Fibroblast of villous mesenchyme (primary cell): Measurements from ENCODE around the gene MSANTD2. TPM values are rescaled to one million over a fixed set of nuclear protein-coding genes. Genes with fewer than 3 reads are reported as not detected.

Experiments
- DNase-seq: peaks from one replicate; pipeline ENCODE4 v3.0.0-alpha.2; 2010; ENCODE audit warnings: low read depth
- H3K4me3 ChIP-seq: 2 replicates; pipeline ENCODE4 v1.5.1; 2011; ENCODE audit warnings: low read depth, mild to moderate bottlenecking, low read length
- total RNA-seq: library from RNA; depleted of rRNA; stranded (reverse); fragments of >200 nt; gene quantifications from 2 replicates; pipeline ENCODE4 v1.2.3, GENCODE V29; 2012
- TF ChIP-seq, protein P1 (sequence below): IDR thresholded peaks from 2 replicates; pipeline ENCODE4 v1.5.1; 2012; ENCODE audit warnings: low read depth, mild to moderate bottlenecking, low read length; ENCODE audit not compliant: insufficient read depth

MSANTD2 gene
- total RNA-seq, 1 donor, result 11.2 TPM

DNA sequence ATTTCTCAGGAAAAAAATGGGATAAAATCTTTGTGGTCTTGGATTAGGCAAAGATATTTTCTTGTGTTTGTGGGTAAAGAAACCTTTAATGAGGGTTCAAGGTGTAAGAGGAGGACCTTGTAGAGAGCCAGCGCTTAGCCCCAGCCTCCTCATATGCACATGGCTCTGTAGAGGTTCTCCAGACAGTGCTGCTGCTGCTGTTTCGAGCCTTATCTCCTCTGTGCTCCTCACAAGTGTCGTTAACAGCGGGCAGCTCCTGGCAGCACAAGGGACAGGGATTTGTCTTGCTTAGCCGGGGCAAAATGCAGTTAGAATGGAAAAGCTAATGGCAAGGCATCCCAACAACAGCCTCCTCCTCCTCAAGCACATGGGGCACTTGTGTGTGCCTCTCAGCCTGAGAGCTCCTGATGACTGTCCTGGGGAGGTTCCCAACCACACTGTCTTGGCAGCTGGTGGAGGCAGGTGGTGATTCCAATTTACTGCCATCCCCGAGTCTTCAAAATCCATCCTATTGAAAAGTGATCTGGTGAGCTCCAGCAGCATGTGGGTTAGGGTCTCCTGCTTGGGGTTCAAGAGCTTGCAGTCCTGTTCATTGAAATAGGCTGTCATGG, 7.6 kb upstream of the MSANTD2 start:
- TF ChIP-seq, protein P1, sequence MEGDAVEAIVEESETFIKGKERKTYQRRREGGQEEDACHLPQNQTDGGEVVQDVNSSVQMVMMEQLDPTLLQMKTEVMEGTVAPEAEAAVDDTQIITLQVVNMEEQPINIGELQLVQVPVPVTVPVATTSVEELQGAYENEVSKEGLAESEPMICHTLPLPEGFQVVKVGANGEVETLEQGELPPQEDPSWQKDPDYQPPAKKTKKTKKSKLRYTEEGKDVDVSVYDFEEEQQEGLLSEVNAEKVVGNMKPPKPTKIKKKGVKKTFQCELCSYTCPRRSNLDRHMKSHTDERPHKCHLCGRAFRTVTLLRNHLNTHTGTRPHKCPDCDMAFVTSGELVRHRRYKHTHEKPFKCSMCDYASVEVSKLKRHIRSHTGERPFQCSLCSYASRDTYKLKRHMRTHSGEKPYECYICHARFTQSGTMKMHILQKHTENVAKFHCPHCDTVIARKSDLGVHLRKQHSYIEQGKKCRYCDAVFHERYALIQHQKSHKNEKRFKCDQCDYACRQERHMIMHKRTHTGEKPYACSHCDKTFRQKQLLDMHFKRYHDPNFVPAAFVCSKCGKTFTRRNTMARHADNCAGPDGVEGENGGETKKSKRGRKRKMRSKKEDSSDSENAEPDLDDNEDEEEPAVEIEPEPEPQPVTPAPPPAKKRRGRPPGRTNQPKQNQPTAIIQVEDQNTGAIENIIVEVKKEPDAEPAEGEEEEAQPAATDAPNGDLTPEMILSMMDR, result no peak

DNA sequence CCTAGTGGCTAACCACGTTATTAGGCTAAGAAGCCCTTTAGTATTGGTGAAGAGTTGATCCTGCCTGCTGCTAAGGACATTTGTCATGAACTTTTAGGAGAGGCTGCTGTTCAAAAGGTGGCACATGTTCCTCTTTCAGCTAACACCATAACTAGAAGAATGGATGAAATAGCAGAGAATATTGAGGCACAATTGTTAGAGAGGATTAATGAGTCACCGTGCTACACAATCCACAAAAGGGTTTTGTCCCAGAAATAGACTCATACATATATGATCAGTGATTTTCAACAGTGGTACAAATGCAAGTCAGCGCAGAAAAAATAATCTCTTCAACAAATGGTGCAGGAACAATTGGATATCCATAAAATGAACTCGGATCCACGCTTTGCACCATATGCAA, 7.0 kb upstream of the MSANTD2 start:
- TF ChIP-seq, protein P1, result no peak
- DNase-seq, result no peak
- no peak overlapping the region for H3K4me3 ChIP-seq

More for the DNA sequence above, 7.6 kb upstream of the MSANTD2 start:
- DNase-seq, result no peak
- no peak overlapping the region for H3K4me3 ChIP-seq

DNA sequence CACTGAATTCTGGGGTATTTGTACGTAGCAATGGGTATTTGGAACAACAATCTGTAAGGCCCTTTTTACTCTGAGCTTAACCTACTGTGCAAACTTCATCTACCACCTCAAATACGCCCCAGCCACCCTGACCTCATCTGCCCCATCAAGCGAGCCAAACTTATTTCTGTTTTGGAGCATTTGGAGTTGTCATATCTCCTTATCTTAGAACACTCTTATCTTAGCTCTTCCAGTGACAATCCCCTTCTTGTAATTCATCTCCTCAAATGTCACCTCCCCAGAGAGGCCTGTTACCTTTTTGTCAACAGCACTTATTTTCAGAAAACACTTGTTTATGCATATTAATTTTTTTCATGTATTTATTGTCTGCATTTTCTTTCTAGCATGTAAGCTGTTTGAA, 4.7 kb upstream of the MSANTD2 start:
- DNase-seq, result no peak
- no peak overlapping the region for H3K4me3 ChIP-seq
- TF ChIP-seq, protein P1, result no peak

DNA sequence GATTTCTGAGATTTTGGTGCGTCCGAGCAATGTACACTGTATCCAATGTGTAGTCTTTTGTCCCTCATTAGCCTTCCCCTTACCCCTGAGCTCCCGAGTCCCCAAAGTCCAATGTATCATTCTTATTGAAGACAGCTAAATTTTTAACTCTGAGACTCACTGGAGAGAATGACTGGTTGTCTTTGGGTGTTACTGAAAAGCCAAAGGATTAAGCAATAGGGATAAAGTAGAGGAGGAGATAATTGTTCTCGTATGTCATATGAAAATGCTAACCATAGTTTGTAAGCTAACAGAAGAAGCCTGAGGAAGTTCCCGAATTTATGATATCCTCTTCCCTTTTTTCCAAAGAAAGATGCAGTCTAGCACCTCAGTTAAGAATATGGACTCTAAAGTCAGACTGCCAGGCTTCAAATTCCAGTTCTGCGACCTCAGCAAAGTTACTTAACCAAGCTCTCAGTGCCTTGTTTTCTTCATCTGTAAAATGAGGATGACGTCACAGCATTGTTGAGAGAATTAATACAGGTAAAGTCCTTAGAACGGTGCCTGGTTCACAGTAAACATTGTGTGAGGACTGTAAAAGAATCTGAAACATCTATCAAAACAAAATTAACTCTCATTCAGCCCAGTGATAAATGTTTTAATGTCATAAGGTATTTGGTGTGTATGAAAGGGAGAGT, 1.6 kb upstream of the MSANTD2 start:
- no peak overlapping the region for H3K4me3 ChIP-seq
- peak; percentile 32 for DNase-seq
- TF ChIP-seq, protein P1, result no peak

DNA sequence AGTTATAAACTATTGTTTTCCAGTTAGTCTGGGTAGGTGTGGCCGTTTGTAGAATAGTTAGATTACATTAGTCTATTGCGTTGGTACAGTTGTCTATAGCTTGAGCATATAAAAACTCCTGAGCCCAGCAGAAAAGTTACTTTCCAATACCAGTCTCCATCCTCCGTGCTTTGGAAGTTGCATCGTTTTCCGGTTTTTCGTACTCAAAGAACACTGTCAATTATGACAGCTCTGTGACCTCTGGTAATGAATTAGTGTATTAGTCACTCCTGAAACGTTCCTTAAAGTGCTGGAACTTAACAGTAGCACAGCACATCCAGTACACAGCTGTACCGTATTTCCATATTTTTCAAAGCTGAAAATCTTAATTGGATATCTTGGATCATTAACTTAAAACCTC, 808 bp upstream of the MSANTD2 start:
- DNase-seq, result peak; percentile 58
- TF ChIP-seq, protein P1, result no peak
- H3K4me3 ChIP-seq, result peak overlapping the region; percentile 81

DNA sequence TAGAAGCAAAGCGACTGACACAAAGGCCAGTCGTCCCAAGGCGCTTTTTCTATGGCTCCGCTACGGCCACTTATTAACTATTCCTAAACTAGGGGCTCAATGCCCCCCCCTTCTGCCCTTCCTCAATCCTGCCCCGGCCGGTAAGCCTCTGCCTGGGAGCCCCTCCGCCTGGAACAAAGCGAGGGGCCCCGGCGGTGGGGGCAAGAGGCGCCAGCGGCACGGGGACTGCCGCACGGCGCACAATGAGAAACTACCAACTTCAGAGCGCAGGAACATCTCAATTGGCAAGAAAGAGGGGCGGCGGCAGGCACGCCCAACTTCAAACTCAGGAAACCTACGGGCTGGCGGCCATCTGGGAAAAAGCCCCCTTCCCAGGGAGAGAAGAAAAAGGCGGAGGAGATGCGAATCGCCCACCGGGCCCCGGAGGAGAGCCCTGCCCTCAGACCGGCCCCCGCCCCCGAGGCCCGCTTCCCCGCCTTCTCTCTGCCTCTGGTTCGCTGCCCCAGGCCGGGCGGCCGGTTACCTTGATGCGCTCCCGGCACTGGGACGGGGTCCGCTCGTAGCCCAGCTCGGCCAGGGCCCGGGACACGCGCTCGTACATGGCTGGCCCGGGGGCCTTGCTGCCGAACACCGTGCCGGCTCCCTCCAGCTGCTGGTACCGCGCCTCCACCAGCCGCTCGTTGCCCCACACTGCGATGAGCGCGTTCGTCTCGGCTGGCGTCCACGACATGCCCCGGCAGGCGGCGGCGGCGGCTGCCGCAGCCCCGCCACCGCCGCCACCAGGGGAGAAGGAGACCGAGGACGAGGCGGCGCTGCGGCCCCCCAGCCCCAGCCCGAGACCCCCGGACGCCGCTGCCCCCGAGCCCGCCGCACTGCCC, 619 bp downstream of the MSANTD2 start:
- peak; percentile 32 for DNase-seq
- TF ChIP-seq, protein P1, result no peak
- peak overlapping the region; percentile 81 for H3K4me3 ChIP-seq
